ENCODE results near the gene MICU2. TPM values are rescaled to one million over a fixed set of nuclear protein-coding genes. Genes with fewer than 3 reads are reported as not detected.

Gene MICU2, protein sequence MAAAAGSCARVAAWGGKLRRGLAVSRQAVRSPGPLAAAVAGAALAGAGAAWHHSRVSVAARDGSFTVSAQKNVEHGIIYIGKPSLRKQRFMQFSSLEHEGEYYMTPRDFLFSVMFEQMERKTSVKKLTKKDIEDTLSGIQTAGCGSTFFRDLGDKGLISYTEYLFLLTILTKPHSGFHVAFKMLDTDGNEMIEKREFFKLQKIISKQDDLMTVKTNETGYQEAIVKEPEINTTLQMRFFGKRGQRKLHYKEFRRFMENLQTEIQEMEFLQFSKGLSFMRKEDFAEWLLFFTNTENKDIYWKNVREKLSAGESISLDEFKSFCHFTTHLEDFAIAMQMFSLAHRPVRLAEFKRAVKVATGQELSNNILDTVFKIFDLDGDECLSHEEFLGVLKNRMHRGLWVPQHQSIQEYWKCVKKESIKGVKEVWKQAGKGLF
- 42.8 and 56.6 TPM in 2 replicates for total RNA-seq

DNA sequence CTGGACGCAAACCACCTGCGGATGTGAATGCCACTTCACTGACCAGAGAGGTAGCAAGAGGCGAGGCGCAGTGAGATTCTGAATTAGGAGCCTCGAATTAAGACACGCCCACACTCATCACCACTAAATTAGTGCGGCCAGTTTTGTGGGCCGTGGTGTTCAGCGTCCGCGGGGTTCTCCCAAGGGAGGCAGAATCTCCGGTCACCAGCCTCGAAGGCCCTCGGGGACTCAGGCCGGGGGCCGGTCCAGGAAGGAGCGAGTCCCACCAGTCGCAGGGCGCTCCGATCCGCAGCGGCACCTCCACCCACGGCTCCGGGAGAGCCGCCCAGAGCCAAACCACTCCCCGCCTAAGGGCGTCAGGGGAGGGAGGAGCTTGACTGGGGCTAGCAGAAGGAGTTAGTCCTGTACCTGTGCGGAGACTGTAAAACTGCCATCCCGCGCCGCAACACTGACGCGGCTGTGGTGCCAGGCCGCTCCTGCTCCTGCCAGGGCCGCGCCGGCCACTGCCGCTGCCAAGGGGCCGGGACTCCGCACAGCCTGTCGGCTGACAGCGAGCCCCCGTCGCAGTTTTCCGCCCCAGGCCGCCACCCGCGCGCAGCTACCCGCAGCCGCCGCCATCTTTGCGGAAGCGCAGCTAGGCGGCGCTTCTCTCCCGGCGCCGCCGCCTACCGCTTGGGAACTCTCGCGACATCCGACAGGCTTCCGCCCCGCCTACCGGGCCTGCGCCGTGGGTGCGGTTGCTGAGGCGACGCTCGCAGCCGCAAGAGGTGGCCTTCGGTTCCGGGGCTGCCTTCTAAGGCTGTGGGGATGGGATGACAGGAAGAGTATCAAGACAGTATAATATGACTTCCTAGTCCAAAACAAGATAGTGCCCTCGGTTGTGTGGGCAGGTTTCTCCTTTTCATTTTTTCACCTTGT is at the start of gene MICU2:
TSS of gene MICU2 (minus strand) at position 640 of the 918 bp plus-strand sequence. CDS start at position 618, 22 bp downstream.
- peak; percentile 94 for DNase-seq (ENCODE audit: low read depth)
- H3K4me3 ChIP-seq (ENCODE audit: low read depth, low read length) = peak within 1 kb of the TSS; percentile 72
- TF ChIP-seq, protein P1, sequence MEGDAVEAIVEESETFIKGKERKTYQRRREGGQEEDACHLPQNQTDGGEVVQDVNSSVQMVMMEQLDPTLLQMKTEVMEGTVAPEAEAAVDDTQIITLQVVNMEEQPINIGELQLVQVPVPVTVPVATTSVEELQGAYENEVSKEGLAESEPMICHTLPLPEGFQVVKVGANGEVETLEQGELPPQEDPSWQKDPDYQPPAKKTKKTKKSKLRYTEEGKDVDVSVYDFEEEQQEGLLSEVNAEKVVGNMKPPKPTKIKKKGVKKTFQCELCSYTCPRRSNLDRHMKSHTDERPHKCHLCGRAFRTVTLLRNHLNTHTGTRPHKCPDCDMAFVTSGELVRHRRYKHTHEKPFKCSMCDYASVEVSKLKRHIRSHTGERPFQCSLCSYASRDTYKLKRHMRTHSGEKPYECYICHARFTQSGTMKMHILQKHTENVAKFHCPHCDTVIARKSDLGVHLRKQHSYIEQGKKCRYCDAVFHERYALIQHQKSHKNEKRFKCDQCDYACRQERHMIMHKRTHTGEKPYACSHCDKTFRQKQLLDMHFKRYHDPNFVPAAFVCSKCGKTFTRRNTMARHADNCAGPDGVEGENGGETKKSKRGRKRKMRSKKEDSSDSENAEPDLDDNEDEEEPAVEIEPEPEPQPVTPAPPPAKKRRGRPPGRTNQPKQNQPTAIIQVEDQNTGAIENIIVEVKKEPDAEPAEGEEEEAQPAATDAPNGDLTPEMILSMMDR (IDR thresholded peaks at IDR 0.05; ENCODE audit: insufficient read depth, low read depth, low read length) = no peak

DNA sequence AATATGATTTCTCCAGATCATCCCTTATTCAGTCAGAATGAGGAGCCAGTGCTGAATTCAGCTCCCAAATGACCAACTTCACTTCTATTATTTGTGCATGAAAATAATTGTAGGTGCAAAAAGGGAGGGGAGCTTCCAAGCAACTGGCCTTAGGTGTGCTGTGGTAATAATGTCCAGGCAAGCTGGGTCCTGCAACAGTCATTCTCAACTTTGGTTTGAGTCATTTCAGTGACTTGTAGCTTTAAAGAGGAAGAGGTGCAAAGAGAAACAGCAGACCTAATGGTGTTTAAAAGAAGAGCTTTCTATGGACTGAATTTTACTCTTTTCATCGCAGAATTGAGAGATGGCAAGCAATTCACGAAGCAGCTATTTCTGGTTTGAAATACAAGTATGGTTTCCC is 37.7 kb upstream of the MICU2 start:
- TF ChIP-seq, protein P1 (IDR thresholded peaks at IDR 0.05; ENCODE audit: insufficient read depth, low read depth, low read length) = no peak
- no peak for DNase-seq (ENCODE audit: low read depth)
- no peak overlapping the region for H3K4me3 ChIP-seq (ENCODE audit: low read depth, low read length)

DNA sequence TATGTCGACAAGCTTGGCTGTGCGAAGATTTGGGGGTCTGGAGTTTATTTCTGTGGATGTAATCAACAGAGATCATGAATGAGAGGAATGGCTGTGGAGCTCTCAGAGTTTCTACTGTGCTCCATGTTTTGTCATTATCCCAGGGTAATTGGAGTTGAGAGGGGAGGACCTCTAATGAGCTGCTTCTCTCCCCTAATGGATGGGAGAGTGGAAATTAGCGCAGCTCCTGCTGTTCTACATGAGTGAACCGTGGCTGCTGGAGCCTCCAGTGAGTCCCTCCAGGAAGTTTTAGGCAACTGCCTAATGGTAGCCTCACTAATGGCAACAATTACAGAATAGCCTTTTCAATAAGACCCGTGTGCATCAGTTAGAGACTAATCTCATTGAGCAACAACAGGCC is 35.6 kb upstream of the MICU2 start:
- no peak for DNase-seq (ENCODE audit: low read depth)
- TF ChIP-seq, protein P1 (IDR thresholded peaks at IDR 0.05; ENCODE audit: insufficient read depth, low read depth, low read length) = no peak
- no peak overlapping the region for H3K4me3 ChIP-seq (ENCODE audit: low read depth, low read length)

DNA sequence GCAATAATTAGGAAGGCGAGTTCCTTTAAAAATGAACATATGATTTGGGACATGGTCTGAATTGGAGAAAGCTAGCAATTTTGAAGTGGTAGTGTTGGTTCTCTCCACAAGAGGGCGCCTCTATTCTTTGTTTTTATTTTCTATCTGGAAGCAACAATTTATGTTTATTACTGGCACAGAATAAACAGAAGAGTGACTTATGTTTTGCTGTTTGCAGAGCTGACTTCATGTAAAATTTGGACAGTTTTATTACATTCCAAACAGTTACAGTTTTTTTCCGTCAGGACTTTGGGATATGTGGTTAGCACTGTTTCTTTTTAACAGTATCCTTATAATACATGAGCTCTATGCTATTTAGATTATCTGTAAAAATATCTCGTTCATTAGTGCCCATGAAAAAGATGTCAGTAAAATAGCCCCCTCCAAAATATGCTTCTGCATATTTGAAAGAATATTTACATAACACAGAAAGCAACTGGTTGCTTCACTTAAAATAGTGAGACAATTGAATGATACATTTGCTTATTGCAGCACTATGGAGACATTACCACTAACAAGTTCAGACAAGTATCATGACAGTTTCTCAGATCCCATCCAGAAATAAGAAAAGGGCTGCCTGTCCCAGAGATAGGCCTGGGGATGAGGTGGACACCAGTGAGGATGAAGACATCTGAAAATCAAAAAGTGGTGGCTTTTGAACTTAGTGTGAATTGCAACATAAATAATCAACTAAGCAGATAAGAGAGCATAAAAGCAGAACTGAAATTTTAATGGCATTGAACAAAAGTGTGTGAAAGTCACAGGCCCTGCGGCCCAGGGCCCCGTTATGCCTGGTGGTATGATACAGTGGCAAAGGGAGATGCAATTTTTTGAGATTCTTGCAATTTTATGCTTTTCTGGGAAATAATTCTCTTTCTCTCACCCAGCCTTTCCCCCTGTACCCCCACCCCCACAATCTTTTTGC is 34.6 kb upstream of the MICU2 start:
- DNase-seq (ENCODE audit: low read depth) = peak; percentile 66
- TF ChIP-seq, protein P1 (IDR thresholded peaks at IDR 0.05; ENCODE audit: insufficient read depth, low read depth, low read length) = peak; percentile 71
- H3K4me3 ChIP-seq (ENCODE audit: low read depth, low read length) = no peak overlapping the region

DNA sequence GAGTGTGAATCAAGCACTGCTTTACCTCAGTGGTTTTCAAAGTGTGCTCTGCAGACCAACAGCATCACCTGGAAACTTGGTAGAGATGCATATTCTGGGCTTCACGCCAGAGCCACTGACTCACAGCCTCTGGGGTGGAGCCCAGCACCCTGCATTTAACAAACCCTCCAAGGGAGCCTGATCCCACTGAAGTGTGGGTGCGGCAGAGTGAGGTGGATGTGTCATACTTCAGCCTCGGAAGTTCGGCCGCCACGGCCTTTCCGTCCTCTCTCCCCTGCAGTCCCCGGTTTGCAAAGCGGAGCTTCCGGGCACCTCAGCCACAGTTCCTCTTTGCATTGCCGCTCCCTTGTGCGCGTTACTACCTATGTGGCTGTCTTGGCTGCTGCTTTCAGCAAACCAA is 33.3 kb upstream of the MICU2 start:
- TF ChIP-seq, protein P1 (IDR thresholded peaks at IDR 0.05; ENCODE audit: insufficient read depth, low read depth, low read length) = no peak
- no peak overlapping the region for H3K4me3 ChIP-seq (ENCODE audit: low read depth, low read length)
- peak; percentile 23 for DNase-seq (ENCODE audit: low read depth)

DNA sequence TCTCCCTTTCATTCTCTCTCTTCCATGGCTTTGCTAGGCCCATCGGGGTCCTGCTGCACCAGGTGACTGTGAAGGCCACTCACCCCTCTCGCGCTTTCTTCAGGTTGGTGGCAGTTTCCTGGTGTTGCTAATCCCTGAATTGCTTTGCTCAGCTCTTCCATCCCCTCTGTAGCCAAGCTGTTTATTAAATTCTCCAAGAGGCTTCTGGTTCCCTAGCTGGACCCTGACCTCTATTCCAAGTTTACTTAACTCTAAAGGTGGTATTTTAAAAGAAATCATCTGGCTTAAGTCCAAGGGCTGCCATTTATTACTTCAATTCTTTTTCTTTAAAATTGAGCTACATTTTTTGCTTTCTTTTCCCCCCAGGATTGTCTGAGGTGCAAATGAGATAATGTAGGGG is 32.7 kb upstream of the MICU2 start:
- no peak for DNase-seq (ENCODE audit: low read depth)
- no peak overlapping the region for H3K4me3 ChIP-seq (ENCODE audit: low read depth, low read length)
- TF ChIP-seq, protein P1 (IDR thresholded peaks at IDR 0.05; ENCODE audit: insufficient read depth, low read depth, low read length) = no peak
